SK-N-SH (cell line): ENCODE data around the gene MAPKAPK5. TPM values are rescaled to one million over a fixed set of nuclear protein-coding genes. Genes with fewer than 3 reads are reported as not detected.

Experiments
- CTCF ChIA-PET: fragments of 300-600, 350-600 bp; formaldehyde crosslinking; extraction: SDS; loops from one replicate; lab custom pipeline; 2021; lab: Yijun Ruan, JAX
- POLR2A ChIA-PET: fragments of 350-600 bp; sonication (Branson Sonifier 250); formaldehyde crosslinking; extraction: SDS; loops from one replicate; lab custom pipeline; 2020; ENCODE audit warnings: antibody characterized with exemption, inconsistent platforms; lab: Yijun Ruan, JAX
- DNase-seq: peaks from one replicate; pipeline ENCODE4 v3.0.0; 2012
- H2AFZ ChIP-seq: fragments of 200-600 bp; sonication (generic); 2 replicates; pipeline ENCODE4 v1.8.1; 2016; ENCODE audit warnings: antibody characterized with exemption, mild to moderate bottlenecking, low read depth
- H3F3A ChIP-seq: fragments of 200-600 bp; sonication (generic); replicated peaks from 2 replicates; pipeline ENCODE3; 2016; ENCODE audit warnings: antibody characterized with exemption, mild to moderate bottlenecking; ENCODE audit not compliant: insufficient read depth
- H3K27ac ChIP-seq, 2 experiments: fragments of 200-500 bp in 1 of 2; fragments of 200-600 bp in 1 of 2; sonication (Bioruptor generic) in 1 of 2; sonication (generic), shearing (Covaris generic) in 1 of 2; 2 replicates each; pipeline versions ENCODE4 v1.5.1 to v1.6.1; 2014 to 2016; ENCODE audit warnings: low read depth in 2 of 2, inconsistent platforms in 1 of 2, low read length in 1 of 2, mild to moderate bottlenecking in 1 of 2, mixed read lengths in 1 of 2
- H3K27me3 ChIP-seq: fragments of 200-600 bp; sonication (generic), shearing (Covaris generic); 2 replicates; pipeline ENCODE4 v1.6.1; 2016; ENCODE audit warnings: mixed run types; ENCODE audit not compliant: insufficient read depth
- H3K36me3 ChIP-seq, 2 experiments: fragments of 200-500 bp in 1 of 2; fragments of 200-600 bp in 1 of 2; sonication (Bioruptor generic) in 1 of 2; sonication (generic) in 1 of 2; replicated peaks in 1 of 2; 2 replicates each; pipeline versions ENCODE3 to v1.5.1; 2014 to 2016; ENCODE audit warnings: low read length in 1 of 2, mild to moderate bottlenecking in 1 of 2; ENCODE audit not compliant: insufficient read depth in 2 of 2, control insufficient read depth in 1 of 2
- H3K4me1 ChIP-seq, 2 experiments: fragments of 200-500 bp in 1 of 2; fragments of 200-600 bp in 1 of 2; sonication (Bioruptor generic) in 1 of 2; sonication (generic), shearing (Covaris generic) in 1 of 2; 2 replicates each; pipeline versions ENCODE4 v1.5.1 to v1.6.1; 2014 to 2016; ENCODE audit warnings: low read depth in 1 of 2, low read length in 1 of 2, mixed run types in 1 of 2; ENCODE audit not compliant: insufficient read depth in 2 of 2, control insufficient read depth in 1 of 2
- H3K4me2 ChIP-seq: fragments of 200-600 bp; sonication (generic), shearing (Covaris generic); 2 replicates; pipeline ENCODE4 v1.6.1; 2017; ENCODE audit warnings: mixed run types
- H3K4me3 ChIP-seq, 2 experiments: fragments of 200-500 bp in 1 of 2; fragments of 200-600 bp in 1 of 2; sonication (Bioruptor generic) in 1 of 2; sonication (generic), shearing (Covaris generic) in 1 of 2; 2 replicates each; pipeline versions ENCODE4 v1.5.1 to v1.8.1; 2014 to 2016; ENCODE audit warnings: low read depth in 2 of 2, inconsistent platforms in 1 of 2, low read length in 1 of 2, mild to moderate bottlenecking in 1 of 2, mixed read lengths in 1 of 2, moderate library complexity in 1 of 2
- H3K79me2 ChIP-seq: fragments of 200-600 bp; sonication (generic); 2 replicates; pipeline ENCODE4 v1.8.1; 2017; ENCODE audit warnings: mild to moderate bottlenecking; ENCODE audit not compliant: insufficient read depth
- H3K9ac ChIP-seq: fragments of 200-600 bp; sonication (generic); 2 replicates; pipeline ENCODE4 v1.6.1; 2017; ENCODE audit warnings: mixed run types
- H3K9me2 ChIP-seq: fragments of 200-600 bp; sonication (generic); 2 replicates; pipeline ENCODE4 v1.6.1; 2017; ENCODE audit warnings: mixed run types
- H3K9me3 ChIP-seq: fragments of 200-600 bp; sonication (generic); 2 replicates; pipeline ENCODE4 v1.6.1; 2017; ENCODE audit warnings: mixed run types, mild to moderate bottlenecking, moderate library complexity
- H4K20me1 ChIP-seq: fragments of 200-600 bp; sonication (generic); 2 replicates; pipeline ENCODE4 v1.6.1; 2017; ENCODE audit warnings: mild to moderate bottlenecking, mixed run types; ENCODE audit not compliant: insufficient read depth
- ELF1 ChIP-seq: IDR thresholded peaks from 2 replicates; pipeline ENCODE4 v1.4.0; 2012
- EZH2phosphoT487 ChIP-seq: fragments of 200-600 bp; sonication (generic); IDR thresholded peaks from 2 replicates; pipeline ENCODE4 v1.6.1; 2017; ENCODE audit warnings: low read depth, mixed run types, mild to moderate bottlenecking, antibody characterized with exemption, moderate library complexity, borderline replicate concordance
- IRF3 ChIP-seq: fragments of 150-350 bp; IDR thresholded peaks from 2 replicates; pipeline ENCODE4 v1.6.1; 2016; ENCODE audit warnings: mild to moderate bottlenecking, low read depth, low read length
- MEF2A ChIP-seq: IDR thresholded peaks from 2 replicates; pipeline ENCODE4 v1.4.0; 2012; ENCODE audit warnings: low read depth, borderline replicate concordance
- MXI1 ChIP-seq: IDR thresholded peaks from 2 replicates; pipeline ENCODE4 v1.6.1; 2012; ENCODE audit warnings: mild to moderate bottlenecking, low read depth, low read length, improper control_type of control experiment
- NFIC ChIP-seq: IDR thresholded peaks from 2 replicates; pipeline ENCODE4 v1.4.0; 2012; ENCODE audit warnings: borderline replicate concordance
- POLR2AphosphoS5 ChIP-seq: IDR thresholded peaks from 2 replicates; pipeline ENCODE4 v1.6.1; 2012; ENCODE audit warnings: low read depth, low read length
- RAD21 ChIP-seq: IDR thresholded peaks from 2 replicates; pipeline ENCODE4 v1.6.1; 2012; ENCODE audit warnings: mild to moderate bottlenecking, low read length
- SMC3 ChIP-seq: IDR thresholded peaks from 2 replicates; pipeline ENCODE4 v1.6.1; 2012; ENCODE audit warnings: low read depth, low read length, improper control_type of control experiment
- TCF12 ChIP-seq: IDR thresholded peaks from 2 replicates; pipeline ENCODE4 v1.4.0; 2012
- YY1 ChIP-seq: IDR thresholded peaks from 2 replicates; pipeline ENCODE4 v1.4.0; 2012; ENCODE audit warnings: low read depth, mild to moderate bottlenecking
- WGBS: methylation state at CpG from one replicate; pipeline ENCODE4 v1.1.6; 2017; ENCODE audit warnings: low lambda C conversion rate; 5-methylcytosine and 5-hydroxymethylcytosine counted together
- polyA plus RNA-seq, 3 experiments: library from polyadenylated mRNA; depleted of rRNA; stranded (reverse); fragments of >200 nt; gene quantifications; 2 replicates each; pipeline ENCODE4 v1.2.3, GENCODE V29; 2012
- TF ChIP-seq, protein P1 (sequence below): fragments of 200-600 bp; sonication (generic); IDR thresholded peaks from 2 replicates; pipeline ENCODE4 v1.6.1; 2017; ENCODE audit warnings: antibody characterized with exemption, mild to moderate bottlenecking, moderate library complexity

Gene MAPKAPK5
- polyA plus RNA-seq, 1 of the 3 experiments (the other 2 are of a cell fraction), result 38.1 TPM

DNA sequence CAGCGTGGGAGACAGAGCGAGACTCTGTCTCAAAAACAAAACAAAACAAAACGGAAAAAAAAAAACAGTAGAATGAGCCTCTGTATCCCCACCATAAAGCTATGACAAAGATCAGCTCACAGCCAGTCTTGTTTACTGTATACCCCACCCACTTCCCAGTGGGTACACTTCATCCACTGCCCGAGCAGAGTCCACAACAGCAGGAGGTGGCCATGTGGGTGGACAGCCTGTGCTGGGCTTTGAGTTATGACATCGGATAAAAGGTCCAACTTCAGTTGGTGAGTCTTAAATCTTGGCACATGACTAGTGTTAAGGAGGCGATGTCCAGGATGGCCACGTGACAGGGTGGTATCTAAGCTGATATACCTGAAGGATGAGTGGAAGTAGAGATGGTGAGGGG is 34.8 kb upstream of the MAPKAPK5 start (continued):
- TF ChIP-seq, protein P1, sequence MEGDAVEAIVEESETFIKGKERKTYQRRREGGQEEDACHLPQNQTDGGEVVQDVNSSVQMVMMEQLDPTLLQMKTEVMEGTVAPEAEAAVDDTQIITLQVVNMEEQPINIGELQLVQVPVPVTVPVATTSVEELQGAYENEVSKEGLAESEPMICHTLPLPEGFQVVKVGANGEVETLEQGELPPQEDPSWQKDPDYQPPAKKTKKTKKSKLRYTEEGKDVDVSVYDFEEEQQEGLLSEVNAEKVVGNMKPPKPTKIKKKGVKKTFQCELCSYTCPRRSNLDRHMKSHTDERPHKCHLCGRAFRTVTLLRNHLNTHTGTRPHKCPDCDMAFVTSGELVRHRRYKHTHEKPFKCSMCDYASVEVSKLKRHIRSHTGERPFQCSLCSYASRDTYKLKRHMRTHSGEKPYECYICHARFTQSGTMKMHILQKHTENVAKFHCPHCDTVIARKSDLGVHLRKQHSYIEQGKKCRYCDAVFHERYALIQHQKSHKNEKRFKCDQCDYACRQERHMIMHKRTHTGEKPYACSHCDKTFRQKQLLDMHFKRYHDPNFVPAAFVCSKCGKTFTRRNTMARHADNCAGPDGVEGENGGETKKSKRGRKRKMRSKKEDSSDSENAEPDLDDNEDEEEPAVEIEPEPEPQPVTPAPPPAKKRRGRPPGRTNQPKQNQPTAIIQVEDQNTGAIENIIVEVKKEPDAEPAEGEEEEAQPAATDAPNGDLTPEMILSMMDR, result no peak
- TF ChIP-seq TCF12 (no peak), MEF2A (no peak), ELF1 (no peak), YY1 (no peak), EZH2phosphoT487 (no peak), POLR2AphosphoS5 (no peak), NFIC (no peak)

GRCh38 chr12:111812881-111813741 is 28.9 kb upstream of the MAPKAPK5 start:
- H3F3A ChIP-seq, result no peaks in the 10 kb centered on the region
- no peak overlapping the region for H3K4me3 ChIP-seq
- 16% methylated on average over 13 of the region's 13 CpGs for WGBS
- no peaks in the 10 kb centered on the region for H3K27me3 ChIP-seq
- ChIA-PET CTCF (interaction anchor here (0.6 to 2.7 kb wide), 32 partner anchors 9 to 416 kb away, joined by 3 to 101 read pairs (median 4); partner anchors contain the start of genes ALDH2 and MAPKAPK5), POLR2A (interaction anchor here (0.5 to 1.0 kb wide), 3 partner anchors 47 to 199 kb away, joined by 3 to 4 read pairs (median 4); partner anchors contain the start of gene ALDH2)
- no peaks in the 10 kb centered on the region for H4K20me1 ChIP-seq
- TF ChIP-seq IRF3, result no peak
- peak; percentile 88 for TF ChIP-seq SMC3
- TF ChIP-seq, protein P1, result peak; percentile 78
- TF ChIP-seq MXI1, result no peak
- TF ChIP-seq RAD21, result peak; percentile 84
- TF ChIP-seq, all 33 proteins: peak for 3
- Histone ChIP-seq H3K4me1 (no peaks in the 10 kb centered on the region), H3K9me2 (no peaks in the 10 kb centered on the region), H3K9ac (no peak overlapping the region), H3K79me2 (no peaks in the 10 kb centered on the region), H3K9me3 (no peaks in the 10 kb centered on the region), H3K36me3 (peaks cover 0 to 5% of the 10 kb centered on the region in 2 experiments), H3K27ac (no peak overlapping the region), H3K4me2 (no peak overlapping the region), H2AFZ (no peak overlapping the region)
- DNase-seq, result peak; percentile 85
